NCI-H748 (cell line): Measurements from ENCODE around the gene MRPL21.

Source experiments
- DNase-seq: peaks from one replicate; lab custom pipeline; 2025; ENCODE audit not compliant: unreplicated experiment; lab: John Stamatoyannopoulos, UW

The MRPL21 gene

GRCh38 chr11:68842427-68843051, 61.1 kb downstream of the MRPL21 start:
- no peak for DNase-seq

GRCh38 chr11:68841718-68842426, 61.8 kb downstream of the MRPL21 start, which contains the start of gene CPT1A:
Gene CPT1A, minus strand, starts transcription at chr11:68841916. Its CDS starts 26,442 bp downstream, at chr11:68815474.
- peak; percentile 81 for DNase-seq
